ENCODE measurements around the gene GKAP1.
"Not testable (repeated sequence)": the region's sequence is repeated elsewhere in the genome, so short reads cannot be mapped to it uniquely, and the experiment has no call there.

Gene GKAP1

GRCh38 chr9:83817356-83818278 is at the start of gene GKAP1:
TSS of gene GKAP1 (minus strand) at chr9:83817769. CDS start at chr9:83806517, 11,252 bp downstream.
- not testable (repeated sequence) for H3K36me3 ChIP-seq (ENCODE audit: insufficient read depth, low read length); H3K9me3 ChIP-seq (ENCODE audit: control insufficient read depth, insufficient read depth, low read length); H3K4me1 ChIP-seq (ENCODE audit: insufficient read depth, low read length)
- peak within 1 kb of the TSS; percentile 63 for H3K9ac ChIP-seq (ENCODE audit: low read depth, low read length)

- not testable (repeated sequence) for H3K4me1 ChIP-seq (ENCODE audit: insufficient read depth, low read length); H3K9me3 ChIP-seq (ENCODE audit: control insufficient read depth, insufficient read depth, low read length); H3K9ac ChIP-seq (ENCODE audit: low read depth, low read length); H3K36me3 ChIP-seq (ENCODE audit: insufficient read depth, low read length)
Measured at GRCh38 chr9:83849895-83850294, 32.3 kb upstream of the GKAP1 start.

GRCh38 chr9:83837070-83837643 is 19.6 kb upstream of the GKAP1 start:
- not testable (repeated sequence) for H3K4me1 ChIP-seq (ENCODE audit: insufficient read depth, low read length); H3K9ac ChIP-seq (ENCODE audit: low read depth, low read length); H3K36me3 ChIP-seq (ENCODE audit: insufficient read depth, low read length); H3K9me3 ChIP-seq (ENCODE audit: control insufficient read depth, insufficient read depth, low read length)

DNA sequence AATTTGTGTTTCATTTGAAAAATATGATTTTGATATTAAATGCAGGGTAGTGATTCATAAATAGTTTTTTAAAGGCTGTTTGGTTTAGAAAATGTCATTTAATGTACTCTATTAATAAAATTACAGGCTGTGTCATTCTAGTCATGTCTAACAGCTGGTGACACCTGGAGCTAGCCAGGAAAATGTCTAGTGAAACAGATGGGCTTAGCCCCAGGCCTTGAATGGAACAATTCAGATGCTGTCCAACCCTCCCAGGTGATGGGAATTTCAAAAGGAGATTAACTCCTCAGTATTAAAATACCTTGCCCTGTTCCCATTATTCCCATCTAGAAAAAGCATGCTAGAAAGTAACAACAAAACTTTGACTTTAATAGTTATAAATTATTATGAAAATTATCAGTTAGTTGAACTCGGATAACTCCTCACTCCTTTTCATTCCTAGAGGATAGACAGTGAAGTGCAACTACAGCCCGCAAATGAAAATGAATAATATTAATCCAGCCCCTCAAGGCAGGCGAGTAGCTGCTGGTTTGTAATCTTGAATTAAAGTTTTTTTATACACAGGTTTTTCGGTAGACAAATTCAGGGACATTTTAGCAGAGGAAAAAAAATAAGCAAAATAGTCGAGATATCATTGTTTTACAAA is 13.0 kb upstream of the GKAP1 start:
- not testable (repeated sequence) for H3K9ac ChIP-seq (ENCODE audit: low read depth, low read length); H3K4me1 ChIP-seq (ENCODE audit: insufficient read depth, low read length); H3K9me3 ChIP-seq (ENCODE audit: control insufficient read depth, insufficient read depth, low read length); H3K36me3 ChIP-seq (ENCODE audit: insufficient read depth, low read length)

- not testable (repeated sequence) for H3K9ac ChIP-seq (ENCODE audit: low read depth, low read length); H3K4me1 ChIP-seq (ENCODE audit: insufficient read depth, low read length); H3K36me3 ChIP-seq (ENCODE audit: insufficient read depth, low read length); H3K9me3 ChIP-seq (ENCODE audit: control insufficient read depth, insufficient read depth, low read length)
Measured at GRCh38 chr9:83824986-83825623, 7.5 kb upstream of the GKAP1 start.

GRCh38 chr9:83817011-83817355 is 586 bp downstream of the GKAP1 start:
- peak overlapping the region; percentile 63; the same call in 1 of the 2 replicates for H3K9ac ChIP-seq (ENCODE audit: low read depth, low read length)
- not testable (repeated sequence) for H3K4me1 ChIP-seq (ENCODE audit: insufficient read depth, low read length); H3K9me3 ChIP-seq (ENCODE audit: control insufficient read depth, insufficient read depth, low read length); H3K36me3 ChIP-seq (ENCODE audit: insufficient read depth, low read length)

DNA sequence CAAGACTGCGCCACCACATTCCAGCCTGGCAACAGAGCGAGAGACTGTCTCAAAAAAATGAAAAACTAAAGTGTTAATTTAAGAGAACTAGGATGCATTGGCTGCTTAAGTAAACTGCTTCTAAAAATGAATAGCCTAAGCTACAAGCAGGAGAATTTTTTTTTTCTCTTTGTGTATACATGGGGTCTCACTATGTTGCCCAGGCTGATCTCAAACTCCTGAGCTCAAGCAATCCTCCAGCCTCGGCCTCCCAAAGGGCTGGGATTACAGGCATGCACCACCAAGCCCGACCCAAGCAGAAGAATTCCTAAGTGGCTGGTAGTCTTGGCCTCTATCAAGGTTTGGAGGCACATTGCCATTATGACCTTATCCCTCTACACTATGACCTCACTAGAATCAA is 2.4 kb downstream of the GKAP1 start:
- H3K4me1 ChIP-seq (ENCODE audit: insufficient read depth, low read length), result not testable (repeated sequence)

GRCh38 chr9:83809213-83809612 is 8.4 kb downstream of the GKAP1 start:
- H3K4me1 ChIP-seq (ENCODE audit: insufficient read depth, low read length); H3K9ac ChIP-seq (ENCODE audit: low read depth, low read length); H3K36me3 ChIP-seq (ENCODE audit: insufficient read depth, low read length); H3K9me3 ChIP-seq (ENCODE audit: control insufficient read depth, insufficient read depth, low read length): not testable (repeated sequence)

More for the DNA sequence above, 2.4 kb downstream of the GKAP1 start:
- not testable (repeated sequence) for H3K9ac ChIP-seq (ENCODE audit: low read depth, low read length); H3K9me3 ChIP-seq (ENCODE audit: control insufficient read depth, insufficient read depth, low read length); H3K36me3 ChIP-seq (ENCODE audit: insufficient read depth, low read length)

DNA sequence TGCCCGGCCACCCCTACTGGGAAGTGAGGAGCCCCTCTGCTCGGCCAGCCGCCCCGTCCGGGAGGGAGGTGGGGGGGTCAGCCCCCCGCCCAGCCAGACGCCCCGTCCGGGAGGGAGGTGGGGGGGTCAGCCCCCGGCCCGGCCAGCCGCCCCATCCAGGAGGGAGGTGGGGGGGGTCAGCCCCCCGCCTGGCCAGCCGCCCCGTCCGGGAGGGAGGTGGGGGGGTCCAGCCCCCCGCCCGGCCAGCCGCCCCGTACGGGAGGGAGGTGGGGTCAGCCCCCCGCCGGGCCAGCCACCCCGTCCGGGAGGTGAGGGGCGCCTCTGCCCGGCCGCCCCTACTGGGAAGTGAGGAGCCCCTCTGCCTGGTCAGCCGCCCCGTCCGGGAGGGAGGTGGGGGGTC is 13.1 kb downstream of the GKAP1 start:
- H3K36me3 ChIP-seq (ENCODE audit: insufficient read depth, low read length), result not testable (repeated sequence)

DNA sequence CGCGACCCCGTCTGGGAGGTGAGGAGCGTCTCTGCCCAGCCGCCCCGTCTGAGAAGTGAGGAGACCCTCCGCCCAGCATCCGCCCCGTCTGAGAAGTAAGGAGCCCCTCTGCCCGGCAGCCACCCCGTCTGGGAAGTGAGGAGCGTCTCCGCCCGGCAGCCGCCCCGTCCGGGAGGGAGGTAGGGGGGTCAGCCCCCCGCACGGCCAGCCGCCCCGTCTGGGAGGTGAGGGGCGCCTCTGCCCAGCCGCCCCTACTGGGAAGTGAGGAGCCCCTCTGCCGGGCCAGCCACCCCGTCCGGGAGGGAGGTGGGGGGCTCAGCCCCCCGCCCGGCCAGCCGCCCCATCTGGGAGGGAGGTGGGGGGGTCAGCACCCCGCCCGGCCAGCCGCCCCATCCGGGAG is 13.6 kb downstream of the GKAP1 start:
- H3K36me3 ChIP-seq (ENCODE audit: insufficient read depth, low read length); H3K9me3 ChIP-seq (ENCODE audit: control insufficient read depth, insufficient read depth, low read length); H3K9ac ChIP-seq (ENCODE audit: low read depth, low read length); H3K4me1 ChIP-seq (ENCODE audit: insufficient read depth, low read length): not testable (repeated sequence)

More for the DNA sequence above, 13.1 kb downstream of the GKAP1 start:
- not testable (repeated sequence) for H3K9me3 ChIP-seq (ENCODE audit: control insufficient read depth, insufficient read depth, low read length); H3K4me1 ChIP-seq (ENCODE audit: insufficient read depth, low read length); H3K9ac ChIP-seq (ENCODE audit: low read depth, low read length)

DNA sequence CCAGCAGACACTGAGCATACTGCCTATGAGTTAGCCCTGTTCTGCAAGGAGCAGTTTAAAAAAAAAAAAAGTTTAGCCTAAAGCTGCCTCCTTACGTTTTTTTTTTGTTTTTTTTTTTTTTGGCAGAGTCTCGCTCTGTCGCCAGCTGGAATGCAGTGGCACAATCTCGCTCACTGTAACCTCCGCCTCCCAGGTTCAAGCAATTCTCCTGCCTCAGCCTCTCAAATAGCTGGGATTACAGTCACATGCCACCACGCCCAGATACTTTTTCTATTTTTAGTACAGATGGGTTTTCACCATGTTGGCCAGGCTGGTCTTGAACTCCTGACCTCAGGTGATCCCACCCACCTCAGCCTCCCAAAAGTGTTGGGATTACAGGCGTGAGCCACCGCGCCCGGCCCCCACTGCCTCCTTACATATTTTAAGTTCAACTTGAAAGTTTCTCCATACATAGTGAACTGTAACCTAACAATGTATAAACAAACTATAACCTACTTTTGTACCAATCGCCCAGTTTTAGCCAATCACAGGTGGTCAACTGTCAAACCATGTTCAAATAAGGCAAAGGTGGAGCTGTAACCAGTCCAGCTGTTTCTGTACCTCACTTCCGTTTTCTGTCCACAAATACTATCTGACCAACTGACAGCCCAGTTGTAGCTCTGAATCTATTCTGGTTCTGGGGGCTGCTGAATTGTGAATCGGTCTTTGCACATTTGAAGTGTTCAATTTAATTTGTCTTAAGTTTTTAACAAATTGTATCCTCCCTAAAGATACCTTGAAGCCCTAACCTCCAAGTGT is 17.1 kb downstream of the GKAP1 start:
- H3K4me1 ChIP-seq (ENCODE audit: insufficient read depth, low read length), result no peaks in the 10 kb centered on the region
- no peaks in the 10 kb centered on the region for H3K36me3 ChIP-seq (ENCODE audit: insufficient read depth, low read length)
- no peak overlapping the region for H3K9ac ChIP-seq (ENCODE audit: low read depth, low read length)
- 0 out of 2 replicates have a peak, but pooled peaks cover 3% of the 10 kb centered on the region for H3K9me3 ChIP-seq (ENCODE audit: control insufficient read depth, insufficient read depth, low read length)

- H3K36me3 ChIP-seq (ENCODE audit: insufficient read depth, low read length), result no peaks in the 10 kb centered on the region
- H3K9ac ChIP-seq (ENCODE audit: low read depth, low read length), result no peak overlapping the region
- no peaks in the 10 kb centered on the region for H3K9me3 ChIP-seq (ENCODE audit: control insufficient read depth, insufficient read depth, low read length)
- no peaks in the 10 kb centered on the region for H3K4me1 ChIP-seq (ENCODE audit: insufficient read depth, low read length)
Measured at GRCh38 chr9:83794051-83794450, 23.5 kb downstream of the GKAP1 start.

- Histone ChIP-seq H3K36me3 (ENCODE audit: insufficient read depth, low read length) (no peaks in the 10 kb centered on the region), H3K4me1 (ENCODE audit: insufficient read depth, low read length) (no peaks in the 10 kb centered on the region), H3K9me3 (ENCODE audit: control insufficient read depth, insufficient read depth, low read length) (no peaks in the 10 kb centered on the region), H3K9ac (ENCODE audit: low read depth, low read length) (no peak overlapping the region)
Measured at GRCh38 chr9:83792746-83793145, 24.8 kb downstream of the GKAP1 start.

DNA sequence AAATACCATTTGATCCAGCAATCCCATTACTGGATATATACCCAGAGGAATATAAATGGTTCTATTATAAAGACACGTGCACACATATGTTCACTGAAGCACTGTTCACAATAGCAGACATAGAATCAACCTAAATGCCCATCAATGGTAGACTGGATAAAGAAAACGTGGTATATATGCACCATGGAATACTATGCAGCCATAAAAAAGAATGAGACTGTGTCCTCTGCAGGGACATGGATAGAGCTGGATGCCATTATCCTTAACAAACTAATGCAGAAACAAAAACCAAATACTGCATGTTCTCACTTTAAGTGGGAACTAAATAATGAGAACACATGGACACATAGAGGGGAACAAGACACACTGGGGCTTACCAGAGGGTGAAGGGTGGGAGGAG is 39.4 kb downstream of the GKAP1 start:
- Histone ChIP-seq H3K4me1 (ENCODE audit: insufficient read depth, low read length) (no peaks in the 10 kb centered on the region), H3K9ac (ENCODE audit: low read depth, low read length) (no peak overlapping the region), H3K36me3 (ENCODE audit: insufficient read depth, low read length) (no peaks in the 10 kb centered on the region), H3K9me3 (ENCODE audit: control insufficient read depth, insufficient read depth, low read length) (no peaks in the 10 kb centered on the region)

Data from ES-I3 (cell line).